Right lobe of liver (tissue), 6 donors: ENCODE measurements around the gene SNRNP200. TPM values are rescaled to one million over a fixed set of nuclear protein-coding genes. Genes with fewer than 3 reads are reported as not detected.

Experiments used
- ATAC-seq, 4 donors: fragments of 200-7000 bp; cut with Tn5 transposase; one replicate each; pipeline ENCODE4 v1.9.1; 2020; ENCODE audit warnings: mild to moderate bottlenecking in 4 of 4, moderate library complexity in 4 of 4
- DNase-seq, 3 donors: peaks; one replicate each; pipeline ENCODE4 v3.0.0-alpha.2; 2020
- H3K27ac ChIP-seq, 3 donors: fragments of 200-600 bp; one replicate each; pipeline ENCODE4 v1.8.0; 2022
- H3K27me3 ChIP-seq, 2 donors: fragments of 200-600 bp; one replicate each; pipeline ENCODE4 v1.8.0; 2022
- H3K36me3 ChIP-seq, 4 donors: fragments of 200-600 bp; sonication (generic) in 1 of 4; one replicate each; pipeline versions ENCODE4 v1.5.1 to v1.8.0; 2017 to 2022; ENCODE audit warnings: control low read depth in 1 of 4
- H3K4me1 ChIP-seq, 4 donors: fragments of 200-600 bp; sonication (generic) in 1 of 4; one replicate each; pipeline versions ENCODE4 v1.5.1 to v1.8.0; 2017 to 2022; ENCODE audit warnings: control low read depth in 1 of 4
- H3K4me3 ChIP-seq, 3 donors: fragments of 200-600 bp; one replicate each; pipeline ENCODE4 v1.8.0; 2022
- H3K9me3 ChIP-seq, 4 donors: fragments of 200-600 bp; sonication (generic) in 1 of 4; one replicate each; pipeline versions ENCODE4 v1.5.1 to v1.8.0; 2017 to 2022; ENCODE audit warnings: control low read depth in 1 of 4
- CTCF ChIP-seq, 4 donors: fragments of 200-600 bp in 3 of 4; fragments of 450-650 bp in 1 of 4; IDR thresholded peaks; one replicate each; pipeline versions ENCODE4 v1.5.1 to v1.8.0; 2016 to 2022; ENCODE audit warnings: antibody characterized with exemption in 4 of 4, mild to moderate bottlenecking in 2 of 4
- POLR2A ChIP-seq: fragments of 450-650 bp; IDR thresholded peaks from one replicate; pipeline ENCODE4 v1.6.1; 2017; ENCODE audit warnings: antibody characterized with exemption, mild to moderate bottlenecking
- WGBS: methylation state at CpG from one replicate; pipeline ENCODE4 v1.1.6; 2018; ENCODE audit warnings: low coverage, low lambda C conversion rate; ENCODE audit not compliant: insufficient coverage; ENCODE audit errors: missing lambda C conversion rate; 5-methylcytosine and 5-hydroxymethylcytosine counted together
- intact Hi-C, 2 donors: fragments of 100-400 bp; cut with DNase I; formaldehyde crosslinking; loops; one replicate each; pipeline versions ENCODE4 v1.11.2 to v1.14.1; 2022
- total RNA-seq, 6 experiments: library from RNA; depleted of rRNA in 2 of 6; stranded (reverse); fragments of >200 nt in 2 of 6; fragmentation: NEBNext Ultra II Directional in 3 of 6; extraction: Animal tissue kit (Norgen Biotek cat#: 25700) in 3 of 6; gene quantifications; one replicate each; pipeline versions ENCODE4 v1.1.0 to v1.2.4, GENCODE V29; 2016 to 2023
- donor health status: DM: no; HTN: yes; CAD: no.
- donor health status: DM: no; HTN: no; CAD: no.
- donor health status: DM: no; HTN: no; CAD: no.
- donor health status: DM: no; HTN: yes; CAD: no.
- donor health status: DM: no; HTN: yes; CAD: no.

SNRNP200 gene
- total RNA-seq, 6 experiments from 2014 or later: 43.6 to 52.5 (median 46.8) TPM

- ATAC-seq: no peak
- intact Hi-C loops: no loop called here
- Histone ChIP-seq H3K4me3 (no peak overlapping the region), H3K4me1 (no peaks in the 10 kb centered on the region), H3K36me3 (peaks cover 5 to 84% (median 32%) of the 10 kb centered on the region in 4 donors), H3K27ac (no peak overlapping the region), H3K9me3 (no peaks in the 10 kb centered on the region), H3K27me3 (no peaks in the 10 kb centered on the region)
- TF ChIP-seq POLR2A (no peak), CTCF (IDR thresholded peaks at IDR 0.05) (no peak)
- 77% methylated on average over 3 of the region's 3 CpGs for WGBS
- no peak for DNase-seq
Measured at GRCh38 chr2:96273763-96274162, 31.6 kb downstream of the SNRNP200 start.

- H3K9me3 ChIP-seq: no peaks in the 10 kb centered on the region
- intact Hi-C loops: no loop called here
- ATAC-seq: peak; percentile 34 to 47 (median 41)
- no peak for DNase-seq
- no peaks in the 10 kb centered on the region for H3K27me3 ChIP-seq
- H3K36me3 ChIP-seq: peaks cover 4 to 79% (median 25%) of the 10 kb centered on the region in 4 donors
- H3K4me3 ChIP-seq: no peak overlapping the region
- TF ChIP-seq CTCF (IDR thresholded peaks at IDR 0.05): peak in 1 of 4 donors; percentile 7
- TF ChIP-seq POLR2A: no peak
- H3K27ac ChIP-seq: no peak overlapping the region
- H3K4me1 ChIP-seq: peaks cover 0 to 3% (median 0%) of the 10 kb centered on the region in 4 donors
- 100% methylated on average over 1 of the region's 3 CpGs for WGBS
Measured at GRCh38 chr2:96271995-96272394, 33.4 kb downstream of the SNRNP200 start.

GRCh38 chr2:96267159-96267971 lies 38.0 kb downstream of the SNRNP200 start:
- H3K27ac ChIP-seq: no peak overlapping the region
- peaks cover 0 to 26% (median 10%) of the 10 kb centered on the region in 4 donors for H3K4me1 ChIP-seq
- intact Hi-C loops: no loop called here
- peak overlapping the region; percentile 95 to 98 (median 97) for H3K4me3 ChIP-seq
- ATAC-seq (no peak), DNase-seq (peak in 1 of 3 donors; percentile 47)
- no peaks in the 10 kb centered on the region for H3K9me3 ChIP-seq
- H3K36me3 ChIP-seq: peaks cover 0 to 42% (median 15%) of the 10 kb centered on the region in 4 donors
- WGBS: 53% methylated on average over 4 of the region's 12 CpGs
- TF ChIP-seq CTCF (IDR thresholded peaks at IDR 0.05) (peak in 3 of 4 donors; percentile 10 to 36 (median 20)), POLR2A (no peak)
- no peaks in the 10 kb centered on the region for H3K27me3 ChIP-seq

- Histone ChIP-seq H3K9me3 (no peaks in the 10 kb centered on the region), H3K27ac (peak within 1 kb of the TSS; percentile 70 to 86 (median 84)), H3K27me3 (no peaks in the 10 kb centered on the region), H3K4me1 (peaks cover 0 to 39% (median 20%) of the 10 kb centered on the region in 4 donors), H3K36me3 (peaks cover 0 to 29% (median 11%) of the 10 kb centered on the region in 4 donors), H3K4me3 (peak within 1 kb of the TSS; percentile 95 to 98 (median 97))
- intact Hi-C loops: no loop called here
- TF ChIP-seq POLR2A: peak; percentile 90
- TF ChIP-seq CTCF (IDR thresholded peaks at IDR 0.05): peak in 2 of 4 donors; percentile 9 to 37
- DNase-seq (peak; percentile 99 to 100 (median 99)), ATAC-seq (peak; percentile 93 to 98 (median 95))
- WGBS: 0% methylated on average over 12 of the region's 81 CpGs
Measured at GRCh38 chr2:96265840-96266679, 39.3 kb downstream of the SNRNP200 start, which contains the start of the genes CIAO1 and TMEM127. TSS of gene CIAO1 (plus strand) at chr2:96266225. CDS start at chr2:96266351, 126 bp downstream. TSS of gene TMEM127 (minus strand) at chr2:96265997. CDS start at chr2:96265381, 616 bp downstream.
